Stimulated activated naive CD8-positive, alpha-beta T cell treated with anti-CD3 and anti-CD28 coated beads, Interleukin-15, Interleukin-2, amounts not matched to agents 100 ng/mL and 50 ng/mL, for 24 hours (primary cell): Measurements from ENCODE around the gene LTC4S.

Source experiments
- H3K27ac Mint-ChIP-seq: one replicate; pipeline ENCODE4 v1.8.0; 2021; ENCODE audit warnings: mild to moderate bottlenecking, mixed read lengths
- H3K27me3 Mint-ChIP-seq: one replicate; pipeline ENCODE4 v1.8.0; 2021; ENCODE audit warnings: mixed read lengths
- H3K36me3 Mint-ChIP-seq: one replicate; pipeline ENCODE4 v1.8.0; 2021; ENCODE audit warnings: low read depth, mixed read lengths
- H3K4me1 Mint-ChIP-seq: one replicate; pipeline ENCODE4 v1.8.0; 2021; ENCODE audit warnings: low read depth, mixed read lengths
- H3K4me3 Mint-ChIP-seq: one replicate; pipeline ENCODE4 v1.8.0; 2021; ENCODE audit warnings: mild to moderate bottlenecking, mixed read lengths
- H3K9me3 Mint-ChIP-seq: one replicate; pipeline ENCODE4 v1.8.0; 2021; ENCODE audit warnings: mixed read lengths

The LTC4S gene

GRCh38 chr5:179819296-179820126 lies 25.7 kb downstream of the LTC4S start:
- H3K36me3 Mint-ChIP-seq: peaks cover 10% of the 10 kb centered on the region
- H3K4me1 Mint-ChIP-seq: peaks cover 53% of the 10 kb centered on the region
- peak overlapping the region; percentile 90 for H3K27ac Mint-ChIP-seq
- H3K27me3 Mint-ChIP-seq: no peaks in the 10 kb centered on the region
- H3K9me3 Mint-ChIP-seq: no peaks in the 10 kb centered on the region
- peak overlapping the region; percentile 71 for H3K4me3 Mint-ChIP-seq

GRCh38 chr5:179820127-179820482 lies 26.3 kb downstream of the LTC4S start:
- peaks cover 59% of the 10 kb centered on the region for H3K4me1 Mint-ChIP-seq
- H3K36me3 Mint-ChIP-seq: peaks cover 16% of the 10 kb centered on the region
- H3K27ac Mint-ChIP-seq: peak overlapping the region; percentile 90
- H3K27me3 Mint-ChIP-seq: no peaks in the 10 kb centered on the region
- no peaks in the 10 kb centered on the region for H3K9me3 Mint-ChIP-seq
- peak overlapping the region; percentile 71 for H3K4me3 Mint-ChIP-seq

- Mint-ChIP-seq H3K4me1 (peaks cover 61% of the 10 kb centered on the region), H3K4me3 (peak within 1 kb of the TSS; percentile 91), H3K27me3 (no peaks in the 10 kb centered on the region), H3K27ac (peak within 1 kb of the TSS; percentile 93), H3K9me3 (no peaks in the 10 kb centered on the region), H3K36me3 (peaks cover 20% of the 10 kb centered on the region)
Observed at GRCh38 chr5:179820483-179821297, 26.9 kb downstream of the LTC4S start, which contains the start of gene SQSTM1. Gene SQSTM1, plus strand, starts transcription at chr5:179820905. Its CDS starts 32 bp downstream, at chr5:179820937.

- peak overlapping the region; percentile 93 for H3K27ac Mint-ChIP-seq
- H3K9me3 Mint-ChIP-seq: no peaks in the 10 kb centered on the region
- no peaks in the 10 kb centered on the region for H3K27me3 Mint-ChIP-seq
- peaks cover 26% of the 10 kb centered on the region for H3K36me3 Mint-ChIP-seq
- H3K4me3 Mint-ChIP-seq: peak overlapping the region; percentile 91
- peaks cover 61% of the 10 kb centered on the region for H3K4me1 Mint-ChIP-seq
Observed at GRCh38 chr5:179821298-179822058, 27.7 kb downstream of the LTC4S start.

- Mint-ChIP-seq H3K27ac (peak overlapping the region; percentile 93), H3K36me3 (peaks cover 31% of the 10 kb centered on the region), H3K27me3 (no peaks in the 10 kb centered on the region), H3K4me3 (peak overlapping the region; percentile 91), H3K9me3 (no peaks in the 10 kb centered on the region), H3K4me1 (peaks cover 65% of the 10 kb centered on the region)
Observed at GRCh38 chr5:179822059-179822432, 28.3 kb downstream of the LTC4S start.

- H3K27me3 Mint-ChIP-seq: no peaks in the 10 kb centered on the region
- peak overlapping the region; percentile 91 for H3K4me3 Mint-ChIP-seq
- peak overlapping the region; percentile 93 for H3K27ac Mint-ChIP-seq
- H3K9me3 Mint-ChIP-seq: no peaks in the 10 kb centered on the region
- H3K4me1 Mint-ChIP-seq: peaks cover 67% of the 10 kb centered on the region
- peaks cover 36% of the 10 kb centered on the region for H3K36me3 Mint-ChIP-seq
Observed at GRCh38 chr5:179822444-179822990, 28.7 kb downstream of the LTC4S start.

GRCh38 chr5:179823937-179824744 lies 30.4 kb downstream of the LTC4S start:
- no peaks in the 10 kb centered on the region for H3K27me3 Mint-ChIP-seq
- H3K27ac Mint-ChIP-seq: no peak overlapping the region
- H3K4me1 Mint-ChIP-seq: peaks cover 60% of the 10 kb centered on the region
- no peak overlapping the region for H3K4me3 Mint-ChIP-seq
- H3K9me3 Mint-ChIP-seq: no peaks in the 10 kb centered on the region
- peaks cover 49% of the 10 kb centered on the region for H3K36me3 Mint-ChIP-seq

GRCh38 chr5:179824745-179825112 lies 30.9 kb downstream of the LTC4S start:
- H3K9me3 Mint-ChIP-seq: no peaks in the 10 kb centered on the region
- no peak overlapping the region for H3K4me3 Mint-ChIP-seq
- no peak overlapping the region for H3K27ac Mint-ChIP-seq
- H3K27me3 Mint-ChIP-seq: no peaks in the 10 kb centered on the region
- peaks cover 55% of the 10 kb centered on the region for H3K4me1 Mint-ChIP-seq
- peaks cover 55% of the 10 kb centered on the region for H3K36me3 Mint-ChIP-seq

GRCh38 chr5:179825655-179826182 lies 31.9 kb downstream of the LTC4S start:
- H3K36me3 Mint-ChIP-seq: peaks cover 64% of the 10 kb centered on the region
- no peak overlapping the region for H3K27ac Mint-ChIP-seq
- H3K4me3 Mint-ChIP-seq: no peak overlapping the region
- no peaks in the 10 kb centered on the region for H3K9me3 Mint-ChIP-seq
- no peaks in the 10 kb centered on the region for H3K27me3 Mint-ChIP-seq
- H3K4me1 Mint-ChIP-seq: peaks cover 48% of the 10 kb centered on the region

GRCh38 chr5:179827680-179828079 lies 33.9 kb downstream of the LTC4S start:
- no peaks in the 10 kb centered on the region for H3K27me3 Mint-ChIP-seq
- H3K27ac Mint-ChIP-seq: peak overlapping the region; percentile 82
- peaks cover 78% of the 10 kb centered on the region for H3K36me3 Mint-ChIP-seq
- peak overlapping the region; percentile 32 for H3K4me3 Mint-ChIP-seq
- peaks cover 35% of the 10 kb centered on the region for H3K4me1 Mint-ChIP-seq
- H3K9me3 Mint-ChIP-seq: no peaks in the 10 kb centered on the region

- H3K27ac Mint-ChIP-seq: peak overlapping the region; percentile 12
- H3K4me1 Mint-ChIP-seq: peaks cover 26% of the 10 kb centered on the region
- H3K4me3 Mint-ChIP-seq: no peak overlapping the region
- H3K36me3 Mint-ChIP-seq: peaks cover 87% of the 10 kb centered on the region
- H3K27me3 Mint-ChIP-seq: no peaks in the 10 kb centered on the region
- H3K9me3 Mint-ChIP-seq: no peaks in the 10 kb centered on the region
Observed at GRCh38 chr5:179828756-179829421, 35.1 kb downstream of the LTC4S start.

- H3K27me3 Mint-ChIP-seq: no peaks in the 10 kb centered on the region
Observed at GRCh38 chr5:179829732-179830435, 36.1 kb downstream of the LTC4S start.

More at GRCh38 chr5:179829732-179830435, 36.1 kb downstream of the LTC4S start:
- no peak overlapping the region for H3K4me3 Mint-ChIP-seq
- peak overlapping the region; percentile 33 for H3K27ac Mint-ChIP-seq
- H3K36me3 Mint-ChIP-seq: peaks cover 81% of the 10 kb centered on the region
- no peaks in the 10 kb centered on the region for H3K9me3 Mint-ChIP-seq
- peaks cover 20% of the 10 kb centered on the region for H3K4me1 Mint-ChIP-seq
